ENCODE results near the gene SARM1.
"Not testable (repeated sequence)": the region's sequence is repeated elsewhere in the genome, so short reads cannot be mapped to it uniquely, and the experiment has no call there.

The SARM1 gene

GRCh38 chr17:28415886-28416285 is 44.4 kb downstream of the SARM1 start:
- no peak for DNase-seq
- no peaks in the 10 kb centered on the region for H3K27me3 ChIP-seq (replicated peaks; ENCODE audit: control insufficient read depth, insufficient read depth, low read length, poor library complexity, severe bottlenecking)
- no peak overlapping the region for H3K27ac ChIP-seq (ENCODE audit: insufficient read depth, low read length, poor library complexity, severe bottlenecking)
- H3K4me1 ChIP-seq (ENCODE audit: control insufficient read depth, insufficient read depth, low read length, poor library complexity, severe bottlenecking) = peaks cover 6% of the 10 kb centered on the region
- no peaks in the 10 kb centered on the region for H3K9me3 ChIP-seq (ENCODE audit: control insufficient read depth, low read length)
- H3K36me3 ChIP-seq (ENCODE audit: control insufficient read depth, insufficient read depth, low read length) = no peaks in the 10 kb centered on the region
- no peak overlapping the region for H3K4me3 ChIP-seq (ENCODE audit: insufficient read depth, low read depth, low read length, poor library complexity, severe bottlenecking)

DNA sequence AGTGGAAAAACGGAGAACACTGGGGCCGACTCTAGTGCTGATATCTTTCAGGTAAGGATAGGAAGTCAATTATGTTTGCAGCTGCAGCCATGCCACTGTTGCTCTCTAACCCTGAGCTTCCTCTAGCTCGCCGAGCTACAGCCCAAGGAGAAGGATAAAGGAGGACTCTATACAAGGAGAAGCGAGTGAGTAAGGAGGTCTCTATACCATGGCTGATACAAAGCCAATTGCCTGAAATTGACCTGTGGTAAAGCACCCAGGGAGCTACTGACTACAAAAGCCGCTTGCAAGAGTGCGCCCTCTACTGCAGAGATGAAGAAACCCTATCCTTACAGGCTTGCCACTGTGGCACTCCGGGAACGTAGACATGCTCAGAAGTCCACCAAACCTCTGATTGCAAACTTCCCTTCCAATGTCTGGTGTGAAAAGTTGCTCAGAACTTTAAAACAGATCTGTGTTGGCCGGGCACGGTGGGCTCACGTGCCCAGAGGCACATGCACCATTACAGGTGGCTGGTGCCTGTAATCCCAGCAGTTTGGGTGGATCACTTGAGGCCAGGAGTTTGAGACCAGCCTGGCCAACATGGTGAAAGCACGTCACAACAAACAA is 45.3 kb downstream of the SARM1 start:
- Histone ChIP-seq H3K27ac (ENCODE audit: insufficient read depth, low read length, poor library complexity, severe bottlenecking) (no peak overlapping the region), H3K27me3 (replicated peaks; ENCODE audit: control insufficient read depth, insufficient read depth, low read length, poor library complexity, severe bottlenecking) (no peaks in the 10 kb centered on the region), H3K4me1 (ENCODE audit: control insufficient read depth, insufficient read depth, low read length, poor library complexity, severe bottlenecking) (peaks cover 6% of the 10 kb centered on the region), H3K9me3 (ENCODE audit: control insufficient read depth, low read length) (no peaks in the 10 kb centered on the region), H3K36me3 (ENCODE audit: control insufficient read depth, insufficient read depth, low read length) (no peaks in the 10 kb centered on the region), H3K4me3 (ENCODE audit: insufficient read depth, low read depth, low read length, poor library complexity, severe bottlenecking) (no peak overlapping the region)
- DNase-seq = peak in 2 of 3 donors; percentile 6 to 15

GRCh38 chr17:28421787-28422305 is 50.4 kb downstream of the SARM1 start:
- no peaks in the 10 kb centered on the region for H3K36me3 ChIP-seq (ENCODE audit: control insufficient read depth, insufficient read depth, low read length)
- no peaks in the 10 kb centered on the region for H3K9me3 ChIP-seq (ENCODE audit: control insufficient read depth, low read length)
- no peaks in the 10 kb centered on the region for H3K27me3 ChIP-seq (replicated peaks; ENCODE audit: control insufficient read depth, insufficient read depth, low read length, poor library complexity, severe bottlenecking)
- H3K4me3 ChIP-seq (ENCODE audit: insufficient read depth, low read depth, low read length, poor library complexity, severe bottlenecking) = no peak overlapping the region
- DNase-seq = no peak
- peaks cover 2% of the 10 kb centered on the region for H3K4me1 ChIP-seq (ENCODE audit: control insufficient read depth, insufficient read depth, low read length, poor library complexity, severe bottlenecking)
- H3K27ac ChIP-seq (ENCODE audit: insufficient read depth, low read length, poor library complexity, severe bottlenecking) = no peak overlapping the region

- H3K27ac ChIP-seq (ENCODE audit: insufficient read depth, low read length, poor library complexity, severe bottlenecking) = no peak overlapping the region
- no peaks in the 10 kb centered on the region for H3K36me3 ChIP-seq (ENCODE audit: control insufficient read depth, insufficient read depth, low read length)
- H3K9me3 ChIP-seq (ENCODE audit: control insufficient read depth, low read length) = no peaks in the 10 kb centered on the region
- no peak for DNase-seq
- H3K27me3 ChIP-seq (replicated peaks; ENCODE audit: control insufficient read depth, insufficient read depth, low read length, poor library complexity, severe bottlenecking) = no peaks in the 10 kb centered on the region
- no peak overlapping the region for H3K4me3 ChIP-seq (ENCODE audit: insufficient read depth, low read depth, low read length, poor library complexity, severe bottlenecking)
- no peaks in the 10 kb centered on the region for H3K4me1 ChIP-seq (ENCODE audit: control insufficient read depth, insufficient read depth, low read length, poor library complexity, severe bottlenecking)
Observed at GRCh38 chr17:28425206-28425605, 53.7 kb downstream of the SARM1 start.

- Histone ChIP-seq H3K36me3 (ENCODE audit: control insufficient read depth, insufficient read depth, low read length) (no peaks in the 10 kb centered on the region), H3K27me3 (replicated peaks; ENCODE audit: control insufficient read depth, insufficient read depth, low read length, poor library complexity, severe bottlenecking) (no peaks in the 10 kb centered on the region), H3K4me1 (ENCODE audit: control insufficient read depth, insufficient read depth, low read length, poor library complexity, severe bottlenecking) (no peaks in the 10 kb centered on the region), H3K4me3 (ENCODE audit: insufficient read depth, low read depth, low read length, poor library complexity, severe bottlenecking) (no peak overlapping the region), H3K27ac (ENCODE audit: insufficient read depth, low read length, poor library complexity, severe bottlenecking) (no peak overlapping the region), H3K9me3 (ENCODE audit: control insufficient read depth, low read length) (no peaks in the 10 kb centered on the region)
- DNase-seq = no peak
Observed at GRCh38 chr17:28426081-28426519, 54.6 kb downstream of the SARM1 start.

DNA sequence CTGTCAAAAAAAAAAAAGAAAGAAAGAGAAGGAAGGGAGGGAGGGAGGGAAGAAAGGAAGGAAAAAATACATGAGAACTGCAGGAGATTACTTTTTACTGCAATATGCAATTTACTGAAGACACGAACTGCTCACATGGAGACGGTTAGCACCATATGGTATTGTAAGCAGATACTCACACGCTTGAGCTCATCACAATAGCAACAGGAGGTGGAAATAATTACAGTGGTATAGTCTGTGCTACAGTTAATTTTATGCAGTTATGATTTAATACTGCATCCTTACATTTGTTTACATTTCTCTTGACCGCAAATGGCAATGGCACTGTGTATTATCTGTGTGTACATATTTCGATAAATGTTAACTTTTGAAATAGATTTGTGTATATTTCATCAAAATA is 55.9 kb downstream of the SARM1 start:
- Histone ChIP-seq H3K27me3 (replicated peaks; ENCODE audit: control insufficient read depth, insufficient read depth, low read length, poor library complexity, severe bottlenecking) (no peaks in the 10 kb centered on the region), H3K36me3 (ENCODE audit: control insufficient read depth, insufficient read depth, low read length) (no peaks in the 10 kb centered on the region), H3K9me3 (ENCODE audit: control insufficient read depth, low read length) (no peaks in the 10 kb centered on the region), H3K4me3 (ENCODE audit: insufficient read depth, low read depth, low read length, poor library complexity, severe bottlenecking) (no peak overlapping the region), H3K4me1 (ENCODE audit: control insufficient read depth, insufficient read depth, low read length, poor library complexity, severe bottlenecking) (no peaks in the 10 kb centered on the region), H3K27ac (ENCODE audit: insufficient read depth, low read length, poor library complexity, severe bottlenecking) (no peak overlapping the region)
- no peak for DNase-seq

DNA sequence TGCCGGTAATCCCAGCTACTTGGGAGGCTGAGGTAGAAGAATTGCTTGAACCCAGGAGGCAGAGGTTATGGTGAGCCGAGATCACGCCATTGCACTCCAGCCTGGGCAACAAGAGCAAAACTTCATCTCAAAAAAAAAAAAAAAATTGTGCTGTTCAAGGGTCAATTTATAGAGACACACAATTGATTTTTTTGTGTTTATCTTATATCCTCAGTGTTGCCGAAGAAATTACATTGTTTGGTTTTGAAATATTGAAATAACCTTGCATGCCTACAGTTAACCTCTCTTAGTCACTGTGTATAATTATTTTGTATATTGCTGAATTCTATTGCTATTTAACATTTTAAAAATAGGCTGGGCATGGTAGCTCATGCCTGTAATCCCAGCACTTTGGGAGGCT is 56.5 kb downstream of the SARM1 start:
- H3K9me3 ChIP-seq (ENCODE audit: control insufficient read depth, low read length); DNase-seq; H3K27me3 ChIP-seq (replicated peaks; ENCODE audit: control insufficient read depth, insufficient read depth, low read length, poor library complexity, severe bottlenecking); H3K4me3 ChIP-seq (ENCODE audit: insufficient read depth, low read depth, low read length, poor library complexity, severe bottlenecking); H3K4me1 ChIP-seq (ENCODE audit: control insufficient read depth, insufficient read depth, low read length, poor library complexity, severe bottlenecking); H3K36me3 ChIP-seq (ENCODE audit: control insufficient read depth, insufficient read depth, low read length); H3K27ac ChIP-seq (ENCODE audit: insufficient read depth, low read length, poor library complexity, severe bottlenecking): not testable (repeated sequence)

- no peaks in the 10 kb centered on the region for H3K36me3 ChIP-seq (ENCODE audit: control insufficient read depth, insufficient read depth, low read length)
- H3K27me3 ChIP-seq (replicated peaks; ENCODE audit: control insufficient read depth, insufficient read depth, low read length, poor library complexity, severe bottlenecking) = no peaks in the 10 kb centered on the region
- no peak for DNase-seq
- no peaks in the 10 kb centered on the region for H3K9me3 ChIP-seq (ENCODE audit: control insufficient read depth, low read length)
- H3K4me1 ChIP-seq (ENCODE audit: control insufficient read depth, insufficient read depth, low read length, poor library complexity, severe bottlenecking) = no peaks in the 10 kb centered on the region
- H3K27ac ChIP-seq (ENCODE audit: insufficient read depth, low read length, poor library complexity, severe bottlenecking) = no peak overlapping the region
- no peak overlapping the region for H3K4me3 ChIP-seq (ENCODE audit: insufficient read depth, low read depth, low read length, poor library complexity, severe bottlenecking)
Observed at GRCh38 chr17:28433721-28434120, 62.2 kb downstream of the SARM1 start.

GRCh38 chr17:28434326-28434725 is 62.8 kb downstream of the SARM1 start:
- H3K27ac ChIP-seq (ENCODE audit: insufficient read depth, low read length, poor library complexity, severe bottlenecking); H3K27me3 ChIP-seq (replicated peaks; ENCODE audit: control insufficient read depth, insufficient read depth, low read length, poor library complexity, severe bottlenecking); H3K9me3 ChIP-seq (ENCODE audit: control insufficient read depth, low read length); H3K4me1 ChIP-seq (ENCODE audit: control insufficient read depth, insufficient read depth, low read length, poor library complexity, severe bottlenecking); H3K36me3 ChIP-seq (ENCODE audit: control insufficient read depth, insufficient read depth, low read length); H3K4me3 ChIP-seq (ENCODE audit: insufficient read depth, low read depth, low read length, poor library complexity, severe bottlenecking); DNase-seq: not testable (repeated sequence)

- no peaks in the 10 kb centered on the region for H3K9me3 ChIP-seq (ENCODE audit: control insufficient read depth, low read length)
- H3K27me3 ChIP-seq (replicated peaks; ENCODE audit: control insufficient read depth, insufficient read depth, low read length, poor library complexity, severe bottlenecking) = no peaks in the 10 kb centered on the region
- no peak overlapping the region for H3K27ac ChIP-seq (ENCODE audit: insufficient read depth, low read length, poor library complexity, severe bottlenecking)
- no peak for DNase-seq
- H3K4me3 ChIP-seq (ENCODE audit: insufficient read depth, low read depth, low read length, poor library complexity, severe bottlenecking) = no peak overlapping the region
- H3K4me1 ChIP-seq (ENCODE audit: control insufficient read depth, insufficient read depth, low read length, poor library complexity, severe bottlenecking) = no peaks in the 10 kb centered on the region
- no peaks in the 10 kb centered on the region for H3K36me3 ChIP-seq (ENCODE audit: control insufficient read depth, insufficient read depth, low read length)
Observed at GRCh38 chr17:28443901-28444638, 72.6 kb downstream of the SARM1 start.

Data from effector memory CD4-positive, alpha-beta T cell (primary cell).